NT2/D1 (cell line): ENCODE results near the gene CYREN.

ENCODE experiments used
- SUZ12 ChIP-seq: IDR thresholded peaks from 2 replicates; pipeline ENCODE4 v1.6.1; 2011; ENCODE audit not compliant: insufficient read length, insufficient read depth; ENCODE audit errors: extremely low read depth
- ZNF274 ChIP-seq: IDR thresholded peaks from 2 replicates; pipeline ENCODE4 v1.6.1; 2011; ENCODE audit warnings: mild to moderate bottlenecking, low read depth, low read length

DNA sequence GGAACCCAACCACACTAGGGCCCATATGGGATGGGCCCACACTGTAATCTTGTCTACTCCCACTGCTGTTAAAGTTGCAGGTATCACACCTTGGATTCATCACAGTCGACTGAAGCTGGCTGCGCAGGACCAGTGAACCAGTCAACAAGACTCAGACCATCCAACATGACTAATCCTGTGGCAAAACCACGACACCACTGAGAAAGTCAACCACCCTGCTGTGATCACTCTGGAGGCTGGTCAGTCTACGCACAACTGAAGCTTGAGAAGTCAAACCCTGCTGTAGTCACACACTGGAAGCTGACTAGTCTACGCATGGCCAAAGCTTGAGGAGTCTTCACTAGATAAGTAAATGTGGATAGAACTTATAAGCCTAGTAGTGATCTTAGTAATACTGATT is 9.6 kb upstream of the CYREN start:
- TF ChIP-seq ZNF274 (no peak), SUZ12 (no peak)
